Transverse colon (tissue), 4 donors: ENCODE measurements around the gene EMILIN2. TPM values are rescaled to one million over a fixed set of nuclear protein-coding genes. Genes with fewer than 3 reads are reported as not detected.
"Not testable (repeated sequence)": the region's sequence is repeated elsewhere in the genome, so short reads cannot be mapped to it uniquely, and the experiment has no call there.

Source experiments
- DNase-seq: peaks from one replicate; pipeline ENCODE4 v3.0.0-alpha.2; 2019
- H3K27ac ChIP-seq, 4 donors: fragments of 200-600 bp; sonication (generic); 2 replicates each; pipeline ENCODE4 v1.5.1; 2016 to 2018; ENCODE audit warnings: inconsistent platforms in 4 of 4
- H3K27me3 ChIP-seq: fragments of 200-600 bp; sonication (generic); 2 replicates; pipeline ENCODE4 v1.5.1; 2017; ENCODE audit warnings: inconsistent platforms
- H3K36me3 ChIP-seq, 4 donors: fragments of 200-600 bp; sonication (generic); 2 replicates each; pipeline ENCODE4 v1.5.1; 2017 to 2019; ENCODE audit warnings: inconsistent platforms in 4 of 4
- H3K4me1 ChIP-seq, 4 donors: fragments of 200-600 bp; sonication (generic); 2 replicates each; pipeline ENCODE4 v1.5.1; 2017 to 2020; ENCODE audit warnings: inconsistent platforms in 4 of 4
- H3K4me3 ChIP-seq, 4 donors: fragments of 200-600 bp; sonication (generic); 1 replicate in 1 of 4; 2 replicates in 3 of 4; pipeline versions ENCODE4 v1.5.1 to v1.6.1; 2017 to 2019; ENCODE audit warnings: inconsistent platforms in 4 of 4
- H3K9me3 ChIP-seq, 2 donors: fragments of 200-600 bp; sonication (generic); 2 replicates each; pipeline ENCODE4 v1.5.1; 2017 to 2019; ENCODE audit warnings: inconsistent platforms in 2 of 2
- EP300 ChIP-seq: sonication (generic); formaldehyde crosslinking; IDR thresholded peaks from one replicate; pipeline ENCODE4 v1.6.1; 2017; ENCODE audit warnings: antibody characterized with exemption, low read depth
- POLR2A ChIP-seq: fragments of 450-650 bp; IDR thresholded peaks from one replicate; pipeline ENCODE4 v1.6.1; 2016; ENCODE audit warnings: antibody characterized with exemption, mild to moderate bottlenecking, moderate library complexity
- POLR2AphosphoS5 ChIP-seq, 3 donors: sonication (generic); formaldehyde crosslinking; IDR thresholded peaks; one replicate each; pipeline ENCODE4 v1.6.1; 2016; ENCODE audit warnings: antibody characterized with exemption in 3 of 3
- WGBS, 2 donors: methylation state at CpG; one replicate each; pipeline ENCODE4 v1.1.5; 2018; ENCODE audit warnings: low coverage in 1 of 2; 5-methylcytosine and 5-hydroxymethylcytosine counted together
- in situ Hi-C, 4 donors: fragments of 200-750 bp; cut with MboI; loops; one replicate each; pipeline versions ENCODE4 v1.15.0 to v1.15.1; 2017; ENCODE audit warnings: low sequenced_read_pairs in 3 of 4, low pct_ligation_motif_present in 1 of 4, low pct_unique_long_range_greater_than_20kb in 1 of 4
- intact Hi-C: fragments of 100-400 bp; cut with DNase I; formaldehyde crosslinking; loops from one replicate; pipeline ENCODE4 v1.15.1; 2023; ENCODE audit warnings: low total_unique reads
- total RNA-seq, 4 donors: library from RNA; depleted of rRNA; stranded (reverse); fragments of >200 nt; gene quantifications; one replicate each; pipeline ENCODE4 v1.1.0, GENCODE V29; 2016
- TF ChIP-seq, protein P1 (sequence below), 5 experiments: fragments of 200-600 bp in 3 of 5; fragments of 450-650 bp in 2 of 5; sonication (generic) in 3 of 5; IDR thresholded peaks; 1 replicate in 2 of 5; 2 replicates in 3 of 5; pipeline ENCODE4 v1.5.1; 2016 to 2017; ENCODE audit warnings: antibody characterized with exemption in 5 of 5, inconsistent platforms in 3 of 5, mild to moderate bottlenecking in 2 of 5, moderate library complexity in 1 of 5

Gene EMILIN2
- total RNA-seq, 4 donors from 2014 or later: 12.0 to 145 (median 56.5) TPM

DNA sequence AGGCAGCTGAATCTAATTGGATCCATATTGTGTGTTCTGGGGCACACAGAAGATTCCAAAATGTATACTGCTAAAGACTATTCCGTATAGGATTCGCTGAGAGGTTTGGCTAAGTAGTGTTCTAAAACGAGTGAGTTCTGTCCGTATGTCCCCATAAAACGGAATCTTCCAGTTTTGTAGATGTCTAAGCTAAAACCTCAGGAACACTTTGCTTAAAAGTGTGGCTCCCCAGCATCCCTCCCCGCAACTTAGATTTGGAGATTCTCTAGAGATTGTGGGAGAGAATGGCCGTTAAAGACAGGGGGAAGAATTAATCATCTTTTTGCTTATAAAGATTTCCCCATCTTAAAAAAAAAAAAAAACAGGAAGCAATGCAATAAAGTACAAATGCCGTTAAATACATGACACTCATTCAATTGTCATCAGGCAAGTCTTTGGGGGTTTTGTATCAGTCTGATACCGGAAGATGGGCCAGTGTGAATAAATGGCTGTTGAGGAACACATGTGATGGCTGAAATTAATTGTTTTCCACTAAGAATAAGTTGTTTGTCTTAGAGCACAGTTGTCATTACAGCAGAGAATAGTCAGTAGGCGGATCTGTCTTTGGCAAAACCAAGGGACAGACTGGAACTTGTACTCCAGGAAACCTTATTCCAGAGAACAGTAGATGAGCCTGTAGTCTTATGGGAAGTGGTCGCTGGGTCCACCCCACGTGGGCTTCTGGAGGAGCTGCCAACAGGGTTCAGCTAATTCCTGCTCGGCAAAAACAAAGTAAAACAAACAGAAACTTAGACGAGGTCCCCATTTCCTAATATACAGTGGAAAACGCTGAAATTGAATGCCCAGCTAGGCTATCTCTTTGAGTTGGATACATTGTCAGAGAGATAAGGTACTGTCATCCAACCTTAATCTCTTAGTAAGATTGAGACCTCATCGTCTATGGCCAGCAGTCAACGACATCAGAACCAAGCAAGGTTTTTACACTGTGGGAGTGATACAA lies 1.7 kb downstream of the EMILIN2 start:
- H3K27me3 ChIP-seq: peaks cover 66% of the 10 kb centered on the region
- H3K27ac ChIP-seq: peak overlapping the region in 3 of 4 donors; percentile 63 to 73 (median 67)

DNA sequence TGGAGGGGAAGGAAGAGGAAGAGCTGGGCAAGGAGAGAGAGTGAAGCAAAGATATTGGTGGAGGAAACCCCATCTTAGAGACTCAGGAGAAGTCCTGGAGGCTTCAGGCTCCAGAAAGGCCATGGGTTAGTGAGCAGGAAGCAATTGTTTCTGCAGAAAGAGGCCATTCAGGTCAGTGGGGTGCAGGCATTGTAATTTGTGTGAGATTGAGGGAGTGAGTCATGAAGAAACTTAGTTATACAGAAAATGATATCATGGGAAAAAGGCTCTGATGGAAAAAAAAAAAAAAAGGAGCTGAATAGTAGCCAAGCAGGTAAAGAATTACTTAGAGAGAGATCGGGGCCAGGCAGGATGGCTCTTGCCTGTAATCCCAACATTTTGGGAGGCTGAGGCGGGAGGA lies 4.0 kb downstream of the EMILIN2 start:
- no peaks in the 10 kb centered on the region for H3K9me3 ChIP-seq
- H3K36me3 ChIP-seq: no peaks in the 10 kb centered on the region
- H3K4me3 ChIP-seq: no peak overlapping the region
- TF ChIP-seq POLR2AphosphoS5 (IDR thresholded peaks at IDR 0.05): no peak
- in situ Hi-C loops: no loop called here
- peaks cover 49% of the 10 kb centered on the region for H3K27me3 ChIP-seq
- no peak for DNase-seq
- no peak overlapping the region for H3K27ac ChIP-seq
- peaks cover 11 to 21% (median 18%) of the 10 kb centered on the region in 4 donors for H3K4me1 ChIP-seq
- intact Hi-C loops: no loop called here
- WGBS, 2 donors: 85 to 100% methylated on average over 2 of the region's 2 CpGs

More for the DNA sequence above, 1.7 kb downstream of the EMILIN2 start:
- WGBS, 2 donors: 26 to 35% methylated on average over 9 to 17 of the region's 17 CpGs
- no peak for DNase-seq
- in situ Hi-C loops: no loop called here
- intact Hi-C loops: no loop called here
- Histone ChIP-seq H3K9me3 (no peaks in the 10 kb centered on the region), H3K4me1 (peaks cover 11 to 21% (median 18%) of the 10 kb centered on the region in 4 donors), H3K36me3 (no peaks in the 10 kb centered on the region), H3K4me3 (peak overlapping the region in 3 of 4 donors; percentile 27 to 46 (median 37))
- no peak for TF ChIP-seq POLR2A
- TF ChIP-seq EP300: no peak
- no peak for TF ChIP-seq POLR2AphosphoS5 (IDR thresholded peaks at IDR 0.05)
- TF ChIP-seq, protein P1, sequence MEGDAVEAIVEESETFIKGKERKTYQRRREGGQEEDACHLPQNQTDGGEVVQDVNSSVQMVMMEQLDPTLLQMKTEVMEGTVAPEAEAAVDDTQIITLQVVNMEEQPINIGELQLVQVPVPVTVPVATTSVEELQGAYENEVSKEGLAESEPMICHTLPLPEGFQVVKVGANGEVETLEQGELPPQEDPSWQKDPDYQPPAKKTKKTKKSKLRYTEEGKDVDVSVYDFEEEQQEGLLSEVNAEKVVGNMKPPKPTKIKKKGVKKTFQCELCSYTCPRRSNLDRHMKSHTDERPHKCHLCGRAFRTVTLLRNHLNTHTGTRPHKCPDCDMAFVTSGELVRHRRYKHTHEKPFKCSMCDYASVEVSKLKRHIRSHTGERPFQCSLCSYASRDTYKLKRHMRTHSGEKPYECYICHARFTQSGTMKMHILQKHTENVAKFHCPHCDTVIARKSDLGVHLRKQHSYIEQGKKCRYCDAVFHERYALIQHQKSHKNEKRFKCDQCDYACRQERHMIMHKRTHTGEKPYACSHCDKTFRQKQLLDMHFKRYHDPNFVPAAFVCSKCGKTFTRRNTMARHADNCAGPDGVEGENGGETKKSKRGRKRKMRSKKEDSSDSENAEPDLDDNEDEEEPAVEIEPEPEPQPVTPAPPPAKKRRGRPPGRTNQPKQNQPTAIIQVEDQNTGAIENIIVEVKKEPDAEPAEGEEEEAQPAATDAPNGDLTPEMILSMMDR (IDR thresholded peaks at IDR 0.05): no peak

DNA sequence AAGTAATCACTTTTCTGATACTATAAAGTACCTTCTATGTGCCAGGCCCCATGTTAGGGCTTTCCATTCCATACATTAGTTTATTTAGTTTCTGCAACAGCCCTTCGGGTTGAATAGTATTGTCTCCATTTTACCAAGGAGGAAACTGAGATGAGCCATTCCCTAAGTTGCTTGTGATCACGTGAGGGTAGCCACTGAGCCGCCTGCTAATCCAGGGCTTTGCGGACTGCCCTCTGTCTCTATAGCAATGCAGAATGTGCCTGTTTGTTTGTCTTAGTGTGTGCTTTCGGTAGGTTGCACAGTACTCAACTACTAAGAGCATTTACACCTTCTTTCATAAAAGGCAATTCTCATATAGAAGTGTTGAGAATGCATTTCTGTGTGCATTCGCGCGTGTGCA lies 5.0 kb downstream of the EMILIN2 start:
- no peak overlapping the region for H3K4me3 ChIP-seq
- peaks cover 40% of the 10 kb centered on the region for H3K27me3 ChIP-seq
- H3K36me3 ChIP-seq: no peaks in the 10 kb centered on the region
- peaks cover 5 to 15% (median 10%) of the 10 kb centered on the region in 4 donors for H3K4me1 ChIP-seq
- 95% methylated on average over 8 of the region's 8 CpGs; no CpG with 5 or more reads in 1 of the 2 donors for WGBS, 2 donors
- no peak for TF ChIP-seq POLR2AphosphoS5 (IDR thresholded peaks at IDR 0.05)
- TF ChIP-seq, protein P1 (IDR thresholded peaks at IDR 0.05): no peak
- TF ChIP-seq POLR2A: no peak
- no peak for TF ChIP-seq EP300
- no peaks in the 10 kb centered on the region for H3K9me3 ChIP-seq
- in situ Hi-C loops: no loop called here
- intact Hi-C loops: no loop called here
- no peak overlapping the region for H3K27ac ChIP-seq
- no peak for DNase-seq

DNA sequence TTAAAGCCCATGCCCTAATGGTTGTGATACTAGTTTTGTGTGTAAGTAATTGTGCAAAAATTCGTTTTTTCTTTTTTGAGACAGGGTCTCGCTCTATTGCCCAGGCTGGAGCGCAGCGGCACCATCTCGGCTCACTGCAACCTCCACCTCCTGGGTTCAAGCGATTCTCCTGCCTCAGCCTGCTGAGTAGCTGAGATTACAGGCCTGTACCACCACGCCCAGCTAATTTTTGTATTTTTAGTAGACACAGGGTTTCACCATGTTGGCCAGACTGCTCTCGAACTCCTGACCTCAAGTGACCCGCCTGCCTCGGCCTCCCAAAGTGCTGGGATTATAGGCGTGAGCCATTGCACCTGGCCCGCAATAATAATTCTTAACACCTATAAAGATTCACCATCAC lies 5.7 kb downstream of the EMILIN2 start:
- peaks cover 33% of the 10 kb centered on the region for H3K27me3 ChIP-seq
- H3K36me3 ChIP-seq, H3K9me3 ChIP-seq, H3K27ac ChIP-seq, intact Hi-C loops, in situ Hi-C loops, H3K4me3 ChIP-seq, DNase-seq: not testable (repeated sequence)
- peaks cover 2 to 15% (median 6%) of the 10 kb centered on the region in 4 donors for H3K4me1 ChIP-seq
- WGBS, 2 donors: 80 to 84% methylated on average over 2 to 12 of the region's 12 CpGs

DNA sequence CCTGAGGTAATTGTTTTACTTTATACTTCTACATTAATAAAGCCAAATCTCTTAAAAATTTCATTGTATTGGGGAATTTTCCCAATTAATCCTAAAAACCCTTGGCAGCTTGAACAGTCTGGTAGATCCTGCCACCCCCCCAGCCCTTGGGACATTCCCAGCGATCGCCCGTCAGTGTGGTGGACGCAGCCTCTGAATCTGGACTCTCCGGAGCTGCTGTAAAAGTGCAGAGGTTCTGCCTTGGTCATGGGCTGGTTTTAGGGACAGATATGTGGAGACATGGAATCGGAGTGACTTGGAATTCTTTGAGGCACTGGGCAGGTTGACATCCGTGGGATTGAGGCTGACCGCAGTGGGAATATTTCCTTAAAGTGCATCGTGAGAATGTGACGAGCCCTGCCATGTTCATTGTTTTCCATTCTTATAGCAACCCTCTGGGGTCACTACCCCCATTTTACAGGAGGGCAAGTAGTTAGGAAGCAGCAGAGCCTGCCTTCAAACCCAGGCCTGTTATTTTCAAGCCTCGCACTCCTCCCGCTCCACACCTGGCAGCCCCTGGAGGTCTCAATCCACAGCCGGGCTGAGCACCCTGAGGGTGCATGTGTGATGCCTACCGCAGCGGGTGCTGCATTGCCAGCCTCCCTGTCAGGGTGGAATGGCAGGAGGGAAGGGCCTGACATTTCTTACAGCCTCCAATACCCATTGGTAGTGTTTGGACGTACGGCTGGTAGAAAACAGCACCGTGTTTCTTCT lies 6.5 kb downstream of the EMILIN2 start:
- Histone ChIP-seq H3K27me3 (peaks cover 24% of the 10 kb centered on the region), H3K4me1 (peaks cover 0 to 9% (median 0%) of the 10 kb centered on the region in 4 donors), H3K27ac (no peak overlapping the region), H3K36me3 (no peaks in the 10 kb centered on the region), H3K9me3 (no peaks in the 10 kb centered on the region), H3K4me3 (no peak overlapping the region)
- no peak for TF ChIP-seq POLR2AphosphoS5 (IDR thresholded peaks at IDR 0.05)
- TF ChIP-seq, protein P1 (IDR thresholded peaks at IDR 0.05): no peak
- in situ Hi-C loops: no loop called here
- no peak for DNase-seq
- intact Hi-C loops: no loop called here
- WGBS, 2 donors: 95 to 96% methylated on average over 4 to 18 of the region's 18 CpGs
